Lung (tissue), 12 donors: ENCODE results near the gene ALKBH3. TPM values are rescaled to one million over a fixed set of nuclear protein-coding genes. Genes with fewer than 3 reads are reported as not detected.

Experiments
- ATAC-seq: fragments of 200-7000 bp; cut with Tn5 transposase; one replicate; pipeline ENCODE4 v1.9.1; 2020; ENCODE audit warnings: moderate number of reproducible peaks; ENCODE audit not compliant: insufficient read depth, low FRiP score
- DNase-seq, 3 donors: peaks; one replicate each; pipeline ENCODE4 v3.0.0-alpha.2; 2013 to 2017
- H3K27ac ChIP-seq, 2 donors: one replicate each; pipeline ENCODE4 v1.5.1; 2013; ENCODE audit warnings: mild to moderate bottlenecking in 2 of 2, moderate library complexity in 2 of 2, control low read depth in 1 of 2, inconsistent platforms in 1 of 2, low read depth in 1 of 2, low read length in 1 of 2
- H3K27me3 ChIP-seq, 3 donors: one replicate each; pipeline ENCODE4 v1.5.1; 2013; ENCODE audit warnings: low read length in 2 of 3; ENCODE audit not compliant: control insufficient read depth in 3 of 3, insufficient read depth in 3 of 3
- H3K36me3 ChIP-seq, 4 donors: one replicate each; pipeline ENCODE4 v1.5.1; 2013; ENCODE audit warnings: low read length in 4 of 4, mild to moderate bottlenecking in 1 of 4, moderate library complexity in 1 of 4; ENCODE audit not compliant: control insufficient read depth in 4 of 4, insufficient read depth in 4 of 4
- H3K4me1 ChIP-seq, 5 donors: one replicate each; pipeline ENCODE4 v1.5.1; 2013; ENCODE audit warnings: low read length in 5 of 5, mild to moderate bottlenecking in 2 of 5, moderate library complexity in 1 of 5; ENCODE audit not compliant: control insufficient read depth in 5 of 5, insufficient read depth in 5 of 5
- H3K4me3 ChIP-seq: one replicate; pipeline ENCODE4 v1.5.1; 2013; ENCODE audit warnings: mild to moderate bottlenecking, control low read depth, moderate library complexity
- H3K9ac ChIP-seq, 2 donors: one replicate each; pipeline ENCODE4 v1.5.1; 2013; ENCODE audit warnings: low read length in 2 of 2, control low read depth in 1 of 2; ENCODE audit not compliant: insufficient read depth in 1 of 2
- H3K9me3 ChIP-seq, 4 donors: one replicate each; pipeline ENCODE4 v1.5.1; 2013; ENCODE audit warnings: low read length in 3 of 4, mild to moderate bottlenecking in 1 of 4, moderate library complexity in 1 of 4; ENCODE audit not compliant: control insufficient read depth in 4 of 4, insufficient read depth in 3 of 4
- WGBS, 2 donors: extraction: QIAGEN DNeasy Blood & Tissue Kit; methylation state at CpG; one replicate each; pipeline ENCODE4 v1.1.7; 2013; 5-methylcytosine and 5-hydroxymethylcytosine counted together
- polyA plus RNA-seq, 2 donors: library from polyadenylated mRNA; stranded (reverse); fragments of 200-250 nt; gene quantifications; one replicate each; pipeline ENCODE4 v1.2.1, GENCODE V29; 2013
- total RNA-seq, 2 donors: library from RNA; depleted of rRNA in 1 of 2; stranded (reverse); fragments of >200 nt in 1 of 2; gene quantifications; one replicate each; pipeline ENCODE4 v1.2.1, GENCODE V29; 2014 to 2021
- TF ChIP-seq, protein P1 (sequence below): IDR thresholded peaks from 2 replicates; pipeline ENCODE4 v1.5.1; 2012; ENCODE audit warnings: mild to moderate bottlenecking; ENCODE audit errors: control extremely low read depth, extremely low read depth
- donor health status: control.
- donor health status: control.
- donor health status: Bipolar disorder and iron deficiency.
- donor health status: healthy.
- donor health status: DM: yes; HTN: yes; CAD: no.

The ALKBH3 gene
- total and polyA plus RNA-seq, 4 donors = 22.6 to 43.7 (median 33.2) TPM

DNA sequence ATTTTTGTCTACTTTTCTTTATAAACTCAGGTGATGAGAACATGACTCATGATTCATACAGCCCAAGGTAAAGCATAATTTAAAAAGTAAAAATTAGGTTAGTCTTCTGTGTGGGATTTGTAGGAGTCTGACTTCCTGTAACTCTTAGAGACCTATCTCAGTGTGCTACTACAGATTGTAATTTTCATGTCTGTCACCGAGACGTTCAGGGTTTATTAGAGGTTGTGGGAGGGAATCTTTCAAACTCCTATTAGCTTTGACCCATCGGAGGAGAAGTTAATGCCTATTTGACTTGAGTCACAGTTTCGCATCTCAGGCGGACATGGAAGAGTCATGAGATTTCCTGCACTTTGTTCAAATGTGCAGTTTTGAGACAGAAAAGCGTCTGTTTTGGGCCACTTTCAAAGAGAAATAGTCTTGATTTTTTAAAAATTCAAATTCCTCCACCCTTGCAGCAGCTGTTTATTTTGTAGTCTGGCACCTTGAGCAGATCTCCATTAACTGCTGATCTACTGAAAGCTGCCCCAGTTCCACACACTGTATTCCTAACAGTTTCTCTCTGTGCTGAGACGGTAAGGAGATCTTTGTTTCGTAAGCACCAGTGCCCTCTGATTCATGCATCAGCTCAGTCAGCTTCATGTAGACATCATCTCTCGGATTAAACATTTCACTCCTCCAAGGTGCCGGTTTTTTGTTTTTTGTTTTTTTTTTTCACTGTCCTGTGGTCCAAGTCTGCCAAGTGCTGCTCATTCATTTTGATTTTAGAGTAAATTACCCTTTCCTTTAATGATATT, 24.3 kb downstream of the ALKBH3 start:
- Histone ChIP-seq H3K27me3 (no peaks in the 10 kb centered on the region), H3K4me3 (no peak overlapping the region), H3K9me3 (no peaks in the 10 kb centered on the region), H3K36me3 (peaks cover 14 to 23% (median 16%) of the 10 kb centered on the region in 4 donors), H3K27ac (peak overlapping the region in 1 of 2 donors; percentile 41), H3K9ac (peak overlapping the region in 1 of 2 donors; percentile 67), H3K4me1 (peaks cover 0 to 32% (median 20%) of the 10 kb centered on the region in 5 donors)
- WGBS, 2 donors = 79 to 86% methylated on average over 10 of the region's 10 CpGs
- ATAC-seq = no peak
- TF ChIP-seq, protein P1, sequence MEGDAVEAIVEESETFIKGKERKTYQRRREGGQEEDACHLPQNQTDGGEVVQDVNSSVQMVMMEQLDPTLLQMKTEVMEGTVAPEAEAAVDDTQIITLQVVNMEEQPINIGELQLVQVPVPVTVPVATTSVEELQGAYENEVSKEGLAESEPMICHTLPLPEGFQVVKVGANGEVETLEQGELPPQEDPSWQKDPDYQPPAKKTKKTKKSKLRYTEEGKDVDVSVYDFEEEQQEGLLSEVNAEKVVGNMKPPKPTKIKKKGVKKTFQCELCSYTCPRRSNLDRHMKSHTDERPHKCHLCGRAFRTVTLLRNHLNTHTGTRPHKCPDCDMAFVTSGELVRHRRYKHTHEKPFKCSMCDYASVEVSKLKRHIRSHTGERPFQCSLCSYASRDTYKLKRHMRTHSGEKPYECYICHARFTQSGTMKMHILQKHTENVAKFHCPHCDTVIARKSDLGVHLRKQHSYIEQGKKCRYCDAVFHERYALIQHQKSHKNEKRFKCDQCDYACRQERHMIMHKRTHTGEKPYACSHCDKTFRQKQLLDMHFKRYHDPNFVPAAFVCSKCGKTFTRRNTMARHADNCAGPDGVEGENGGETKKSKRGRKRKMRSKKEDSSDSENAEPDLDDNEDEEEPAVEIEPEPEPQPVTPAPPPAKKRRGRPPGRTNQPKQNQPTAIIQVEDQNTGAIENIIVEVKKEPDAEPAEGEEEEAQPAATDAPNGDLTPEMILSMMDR = no peak
- DNase-seq = peak in 2 of 3 donors; percentile 22 to 65

DNA sequence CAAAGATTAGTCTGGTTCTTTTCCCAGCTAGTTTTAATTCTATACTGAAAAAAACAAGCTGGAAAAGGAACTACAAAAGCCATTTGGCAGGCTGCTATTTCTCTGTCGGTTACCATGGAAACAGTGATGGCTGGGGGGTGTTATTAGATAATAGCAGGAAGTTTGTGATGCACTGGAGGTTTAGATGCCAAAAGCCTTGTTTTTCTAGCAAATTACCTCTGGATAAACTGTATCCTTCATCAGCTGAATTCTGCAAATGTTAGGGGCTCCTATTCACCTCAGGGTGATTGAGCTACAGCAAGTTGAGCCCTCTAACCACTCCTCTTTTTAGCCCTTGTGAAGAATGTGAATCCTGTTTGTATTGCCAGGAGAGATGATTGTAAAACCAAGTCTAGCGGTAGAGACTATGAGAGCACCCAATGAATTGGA, 25.2 kb downstream of the ALKBH3 start:
- Histone ChIP-seq H3K36me3 (peaks cover 14 to 29% (median 17%) of the 10 kb centered on the region in 4 donors), H3K4me1 (peaks cover 0 to 32% (median 20%) of the 10 kb centered on the region in 5 donors), H3K9ac (peak overlapping the region in 1 of 2 donors; percentile 67), H3K9me3 (no peaks in the 10 kb centered on the region), H3K27me3 (no peaks in the 10 kb centered on the region), H3K27ac (peak overlapping the region; percentile 21 to 40), H3K4me3 (no peak overlapping the region)
- ATAC-seq = no peak
- peak; percentile 90 to 98 (median 98) for DNase-seq
- 78 to 86% methylated on average over 2 of the region's 2 CpGs for WGBS, 2 donors
- TF ChIP-seq, protein P1 = no peak

DNA sequence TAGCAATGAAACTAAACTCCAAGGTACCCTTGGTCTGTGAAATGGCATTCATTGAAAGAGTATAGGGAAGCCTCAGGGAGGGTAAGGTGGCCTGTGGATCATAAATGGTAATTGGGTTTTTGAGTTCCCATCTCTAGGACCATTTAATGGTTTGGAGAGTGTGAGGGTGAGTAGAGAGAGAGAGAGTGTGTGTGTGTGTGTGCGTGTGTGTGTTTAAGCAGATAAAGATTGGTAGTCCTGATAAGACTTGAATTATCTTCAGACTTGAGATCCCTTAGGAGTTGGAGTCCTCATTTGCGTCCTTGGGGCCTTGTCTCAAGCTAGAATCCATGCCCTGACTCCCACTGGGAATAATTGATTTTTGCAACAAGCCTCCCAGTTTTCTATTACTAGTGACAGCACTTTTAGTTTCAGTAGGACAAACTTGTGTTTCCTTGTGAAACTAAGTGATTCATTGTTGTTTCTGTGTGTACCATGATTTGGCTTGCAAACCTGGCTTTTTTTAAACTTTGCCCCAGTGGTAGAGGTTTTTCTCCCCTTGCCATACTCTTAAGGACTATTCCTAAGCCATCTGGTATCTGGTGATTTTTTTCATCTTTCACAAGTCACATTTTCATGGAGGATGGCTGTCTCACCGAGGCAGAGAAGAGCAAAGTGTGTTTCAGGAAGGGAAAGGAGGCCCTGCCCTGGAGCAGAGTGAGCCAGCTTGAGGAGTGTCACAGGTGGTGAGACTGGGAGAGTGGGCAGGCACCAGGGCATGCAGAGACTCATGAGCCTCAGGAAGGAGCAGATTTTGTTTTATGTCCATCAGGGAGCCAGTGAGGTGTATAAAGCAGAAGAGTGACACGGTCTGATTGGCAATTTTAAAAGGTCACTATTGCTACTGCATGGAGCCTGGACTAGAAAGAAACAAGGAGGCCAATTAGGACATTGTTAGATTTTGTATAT, 26.7 kb downstream of the ALKBH3 start:
- H3K9me3 ChIP-seq = no peaks in the 10 kb centered on the region
- ATAC-seq = no peak
- H3K4me3 ChIP-seq = no peak overlapping the region

More for the DNA sequence above, 26.7 kb downstream of the ALKBH3 start:
- Histone ChIP-seq H3K4me1 (peaks cover 0 to 35% (median 20%) of the 10 kb centered on the region in 5 donors), H3K9ac (no peak overlapping the region), H3K36me3 (peaks cover 12 to 25% (median 14%) of the 10 kb centered on the region in 4 donors), H3K27me3 (no peaks in the 10 kb centered on the region), H3K27ac (no peak overlapping the region)
- TF ChIP-seq, protein P1 = no peak
- 93 to 96% methylated on average over 4 of the region's 4 CpGs for WGBS, 2 donors
- DNase-seq = no peak
